A673 (cell line): ENCODE measurements around the gene NEK6.

ENCODE experiments used
- EZH2 ChIP-seq: fragments of 200-600 bp; sonication (generic); IDR thresholded peaks from 2 replicates; pipeline ENCODE4 v1.6.1; 2017; ENCODE audit warnings: borderline replicate concordance, low read depth, mild to moderate bottlenecking, mixed read lengths, antibody characterized with exemption, low read length; ENCODE audit not compliant: poor library complexity, severe bottlenecking
- TF ChIP-seq, protein P1 (sequence below): fragments of 300-800, 200-600 bp; sonication (generic); conservative IDR thresholded peaks from 2 replicates; pipeline ENCODE4 v1.5.1; 2017; ENCODE audit warnings: low read depth, mild to moderate bottlenecking, antibody characterized with exemption, low read length, moderate library complexity, mixed read lengths

DNA sequence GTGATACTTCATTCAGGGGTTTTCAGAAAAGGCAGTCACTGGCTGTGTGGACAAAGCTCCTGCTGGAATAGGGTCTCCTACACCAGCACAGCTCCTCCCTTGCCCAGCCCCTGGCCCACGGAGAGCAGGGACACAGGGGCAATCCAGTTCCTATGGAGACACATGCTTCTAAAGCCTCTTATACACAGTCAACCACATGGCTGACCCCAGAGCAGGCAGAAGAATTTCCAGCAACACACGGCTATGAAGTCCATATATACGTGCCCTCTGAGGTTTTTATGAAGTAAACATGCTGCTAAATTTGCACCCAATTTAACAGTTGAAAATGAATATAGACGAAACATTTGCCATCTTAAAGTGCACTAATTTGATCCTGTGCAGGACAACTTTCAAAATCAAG lies 138.1 kb downstream of the NEK6 start:
- TF ChIP-seq, protein P1, sequence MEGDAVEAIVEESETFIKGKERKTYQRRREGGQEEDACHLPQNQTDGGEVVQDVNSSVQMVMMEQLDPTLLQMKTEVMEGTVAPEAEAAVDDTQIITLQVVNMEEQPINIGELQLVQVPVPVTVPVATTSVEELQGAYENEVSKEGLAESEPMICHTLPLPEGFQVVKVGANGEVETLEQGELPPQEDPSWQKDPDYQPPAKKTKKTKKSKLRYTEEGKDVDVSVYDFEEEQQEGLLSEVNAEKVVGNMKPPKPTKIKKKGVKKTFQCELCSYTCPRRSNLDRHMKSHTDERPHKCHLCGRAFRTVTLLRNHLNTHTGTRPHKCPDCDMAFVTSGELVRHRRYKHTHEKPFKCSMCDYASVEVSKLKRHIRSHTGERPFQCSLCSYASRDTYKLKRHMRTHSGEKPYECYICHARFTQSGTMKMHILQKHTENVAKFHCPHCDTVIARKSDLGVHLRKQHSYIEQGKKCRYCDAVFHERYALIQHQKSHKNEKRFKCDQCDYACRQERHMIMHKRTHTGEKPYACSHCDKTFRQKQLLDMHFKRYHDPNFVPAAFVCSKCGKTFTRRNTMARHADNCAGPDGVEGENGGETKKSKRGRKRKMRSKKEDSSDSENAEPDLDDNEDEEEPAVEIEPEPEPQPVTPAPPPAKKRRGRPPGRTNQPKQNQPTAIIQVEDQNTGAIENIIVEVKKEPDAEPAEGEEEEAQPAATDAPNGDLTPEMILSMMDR, result no peak
- TF ChIP-seq EZH2, result no peak
